Left lobe of liver (tissue), 2 donors: ENCODE measurements around the gene GLCE. TPM values are rescaled to one million over a fixed set of nuclear protein-coding genes. Genes with fewer than 3 reads are reported as not detected.
"Not testable (repeated sequence)": the region's sequence is repeated elsewhere in the genome, so short reads cannot be mapped to it uniquely, and the experiment has no call there.

ENCODE experiments used
- ATAC-seq: fragments of 200-7000 bp; cut with Tn5 transposase; one replicate; pipeline ENCODE4 v1.9.1; 2020; ENCODE audit warnings: mild to moderate bottlenecking, moderate library complexity
- DNase-seq: peaks from one replicate; pipeline ENCODE4 v3.0.0-alpha.2; 2020; ENCODE audit warnings: low spot score
- total RNA-seq: library from RNA; stranded (reverse); gene quantifications from one replicate; pipeline ENCODE4 v1.2.1, GENCODE V29; 2021
- donor health status: DM: no; HTN: no; CAD: no; lungs with moderate emphysema.
- donor health status: DM: no; HTN: yes; CAD: no.

Gene GLCE
- total RNA-seq, 1 donor from 2014 or later: 11.6 TPM

DNA sequence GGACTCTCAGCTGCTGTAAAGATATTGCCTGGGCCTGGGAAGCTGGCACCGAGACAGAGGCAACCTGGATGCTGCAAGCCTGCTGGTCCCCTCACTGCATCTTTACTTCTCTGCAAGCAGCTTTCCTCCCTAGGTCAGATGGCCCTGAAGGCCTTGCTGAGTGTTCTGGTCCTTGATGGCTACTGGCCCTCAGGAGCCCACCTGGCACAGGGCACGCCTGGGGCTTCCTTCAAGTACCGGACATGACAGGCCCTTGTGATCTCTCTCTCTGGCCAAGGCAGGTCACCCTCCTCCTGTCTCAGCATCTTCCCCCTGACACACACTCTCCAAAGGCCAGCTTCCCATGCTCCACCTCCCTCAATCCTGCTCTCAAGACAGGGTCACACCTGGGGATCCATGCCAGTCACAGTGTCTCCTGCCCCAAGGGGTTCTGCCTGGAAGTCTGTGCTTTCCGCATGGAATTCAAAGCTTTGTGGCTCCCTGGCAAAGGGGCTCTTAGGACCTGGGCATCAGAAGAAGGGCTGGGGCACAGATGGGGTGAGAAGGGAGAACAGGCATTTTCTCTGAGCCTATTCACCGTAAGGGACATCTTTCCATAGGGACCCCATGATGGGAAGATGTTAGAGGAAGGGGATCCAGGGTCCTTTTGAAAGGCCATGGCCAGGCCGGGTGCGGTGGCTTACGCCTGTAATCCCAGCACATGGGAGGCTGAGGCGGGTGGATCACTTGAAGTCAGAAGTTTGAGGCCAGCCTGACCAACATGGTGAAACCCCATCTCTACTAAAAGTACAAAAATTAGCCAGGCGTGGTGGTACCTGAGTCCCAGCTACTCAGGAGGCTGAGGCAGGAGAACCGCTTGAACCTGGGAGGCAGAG is 133.5 kb downstream of the GLCE start:
- no peak for ATAC-seq

DNA sequence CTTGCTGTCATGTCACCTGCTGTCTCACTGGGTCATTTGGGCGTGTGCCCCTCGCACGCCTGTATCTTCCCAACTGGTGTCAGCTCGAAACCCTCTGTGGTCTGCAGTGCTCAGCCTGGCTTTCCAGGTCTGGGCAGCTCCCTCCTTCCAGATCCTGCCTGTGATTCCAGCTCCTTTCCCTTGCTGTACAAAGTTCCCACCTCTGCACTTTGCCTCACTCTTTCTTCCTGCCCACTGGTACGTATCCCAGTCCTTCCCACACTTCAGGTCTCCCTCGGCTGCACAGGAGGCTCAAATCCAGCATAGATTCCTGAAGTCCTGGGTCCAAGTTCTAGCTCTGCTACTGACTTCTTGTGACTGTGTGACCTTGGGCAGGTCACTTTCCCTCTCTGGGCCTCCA is 136.2 kb downstream of the GLCE start:
- no peak for DNase-seq
- no peak for ATAC-seq

More for the DNA sequence above, 133.5 kb downstream of the GLCE start:
- DNase-seq: no peak

DNA sequence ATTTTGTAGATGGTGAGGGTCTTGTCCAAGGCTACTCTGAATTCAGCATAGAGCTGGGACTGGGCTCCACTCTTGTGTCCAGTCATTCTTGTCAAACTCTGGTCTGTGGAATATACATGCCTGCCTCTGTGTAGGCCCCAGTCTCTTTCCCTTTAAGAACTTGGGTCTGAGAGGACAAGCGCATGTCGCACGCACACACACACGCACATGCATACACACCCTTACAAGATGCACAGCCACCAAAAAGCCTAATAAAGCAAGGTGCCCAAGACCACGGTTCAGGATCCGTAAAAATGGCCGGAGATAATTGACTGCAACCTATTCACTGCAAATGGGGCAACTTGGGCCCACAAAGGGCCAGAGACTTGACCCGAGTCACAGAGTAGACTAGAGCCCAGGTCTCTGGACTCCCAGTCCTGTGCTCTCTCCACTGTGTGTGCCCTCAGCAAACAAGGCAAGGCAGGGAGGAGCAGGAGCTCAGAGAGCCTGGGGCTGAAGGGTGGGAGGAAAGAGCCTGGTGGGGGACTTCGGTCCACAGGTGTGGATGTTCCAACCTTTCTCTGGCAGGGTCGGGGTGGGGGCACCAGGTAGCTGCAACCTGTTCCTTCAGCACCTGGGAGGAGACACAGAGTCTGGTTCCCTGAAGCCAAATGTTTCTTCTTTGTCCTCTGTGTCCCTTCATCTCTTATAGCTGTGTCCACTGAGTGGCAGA is 137.4 kb downstream of the GLCE start:
- no peak for DNase-seq
- no peak for ATAC-seq

DNA sequence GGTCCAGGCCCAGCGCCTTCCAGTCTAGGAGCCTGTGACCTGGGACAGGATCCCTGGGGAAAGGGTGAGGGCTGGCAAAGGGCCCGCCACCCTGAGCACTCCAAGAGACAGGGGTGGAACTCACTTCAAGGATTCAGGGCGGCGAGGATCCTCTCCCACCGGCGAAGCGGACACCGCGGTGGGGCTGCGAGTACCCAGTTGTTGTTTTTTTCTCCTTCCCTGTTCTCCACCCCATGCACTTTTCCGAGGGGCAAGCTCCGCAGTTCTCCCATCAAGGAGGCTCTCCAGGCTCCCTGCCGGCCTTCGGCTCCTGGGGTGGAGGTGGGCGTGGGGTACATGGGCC is 137.9 kb downstream of the GLCE start:
- peak; percentile 17 for ATAC-seq

DNA sequence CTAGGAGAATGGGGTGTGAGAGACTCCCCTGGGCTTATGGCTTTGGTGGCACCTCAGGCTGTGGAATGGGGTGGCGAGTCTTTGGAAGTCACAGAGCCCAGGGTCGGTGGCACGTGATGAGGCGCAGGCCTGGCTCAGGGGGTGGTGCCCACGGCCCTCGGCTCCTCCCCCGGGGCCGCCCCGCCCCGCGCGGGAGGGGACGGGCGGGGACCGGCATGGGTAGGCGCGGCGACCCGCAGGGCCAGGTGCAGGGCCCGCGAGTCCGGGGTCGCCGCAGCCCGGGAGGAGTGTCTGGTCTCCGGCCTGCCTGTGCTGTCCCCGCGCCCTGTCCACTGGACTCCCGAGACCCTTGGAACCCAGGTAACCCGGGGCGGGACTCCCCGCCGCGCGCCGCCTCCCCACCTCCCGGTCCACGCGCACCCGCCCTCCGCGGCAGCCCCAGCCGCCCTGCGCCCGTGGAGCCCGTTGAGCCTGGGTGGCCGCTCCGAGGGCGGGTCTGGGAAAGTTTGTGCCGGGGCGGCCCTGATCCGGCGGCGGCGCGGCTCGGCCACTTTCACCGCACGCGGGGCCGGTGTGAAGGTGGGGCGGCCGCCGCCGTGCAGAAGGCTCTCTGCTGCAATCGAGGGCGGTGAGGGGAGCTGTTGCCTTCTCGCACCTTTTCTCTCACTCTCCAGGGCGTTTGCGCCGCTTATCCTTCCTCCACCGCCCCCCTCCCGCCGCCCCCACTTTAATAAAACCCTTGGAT is 138.4 kb downstream of the GLCE start, which contains the start of gene PAQR5:
Gene PAQR5, plus strand, starts transcription at position 216 of the 745 bp plus-strand sequence. CDS start 61,169 bp downstream, outside the sequence.
- DNase-seq (no peak), ATAC-seq (peak; percentile 85)

More for the DNA sequence above, 137.9 kb downstream of the GLCE start:
- DNase-seq: no peak

DNA sequence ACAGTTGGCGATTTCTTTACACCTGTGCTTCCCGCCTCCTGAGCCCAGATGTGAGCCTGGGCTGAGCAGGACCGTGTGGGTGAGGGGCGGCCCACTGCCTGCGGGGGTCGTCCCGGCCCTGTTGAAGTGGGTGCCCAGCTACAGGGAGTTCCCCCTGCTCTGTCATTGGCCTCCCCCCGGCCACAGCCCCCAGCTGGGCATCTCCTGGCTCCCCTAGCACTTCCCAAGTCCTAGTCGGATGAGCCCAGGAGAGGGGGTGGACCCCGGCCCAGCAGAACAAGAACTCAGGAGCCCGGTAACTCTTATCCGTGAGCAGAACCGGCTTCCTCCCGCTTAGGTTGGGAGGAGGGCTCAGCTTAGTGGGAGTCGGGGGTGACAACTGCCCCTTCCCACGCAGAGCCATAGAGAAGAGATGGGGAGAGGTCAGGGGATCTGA is 139.0 kb downstream of the GLCE start:
- no peak for ATAC-seq
- DNase-seq: no peak

DNA sequence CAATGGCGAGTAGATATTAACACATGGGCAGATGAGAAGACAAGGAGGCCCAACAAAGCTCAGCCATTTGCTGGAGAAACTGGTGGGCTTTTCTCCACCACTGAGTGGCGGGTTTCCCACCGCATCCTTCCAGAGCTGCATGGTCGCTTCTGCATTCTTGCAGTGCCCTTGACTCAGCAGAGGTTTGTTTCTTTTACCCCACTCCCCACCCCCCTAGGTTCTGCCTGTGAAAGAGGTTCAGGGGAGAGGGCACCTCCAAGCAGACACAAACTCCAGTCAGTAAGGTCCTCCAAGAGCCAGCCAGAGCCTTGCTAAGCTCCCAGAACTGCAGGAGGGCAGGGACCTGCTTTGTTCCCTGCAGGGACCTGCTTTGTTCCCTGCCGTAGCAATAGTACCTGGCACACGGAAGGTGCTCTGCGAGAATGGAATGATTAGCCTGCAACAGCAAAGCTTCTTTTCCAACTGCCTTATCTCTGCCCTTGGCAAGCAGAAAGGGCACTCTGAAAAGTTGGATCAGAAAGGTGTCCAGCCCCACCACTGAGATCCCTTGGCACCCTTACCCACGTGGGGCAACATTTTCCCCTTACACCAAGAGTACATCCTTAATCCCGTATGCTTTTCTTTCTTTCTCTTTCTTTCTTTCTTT is 139.6 kb downstream of the GLCE start:
- peak; percentile 6 for ATAC-seq
- DNase-seq: no peak

DNA sequence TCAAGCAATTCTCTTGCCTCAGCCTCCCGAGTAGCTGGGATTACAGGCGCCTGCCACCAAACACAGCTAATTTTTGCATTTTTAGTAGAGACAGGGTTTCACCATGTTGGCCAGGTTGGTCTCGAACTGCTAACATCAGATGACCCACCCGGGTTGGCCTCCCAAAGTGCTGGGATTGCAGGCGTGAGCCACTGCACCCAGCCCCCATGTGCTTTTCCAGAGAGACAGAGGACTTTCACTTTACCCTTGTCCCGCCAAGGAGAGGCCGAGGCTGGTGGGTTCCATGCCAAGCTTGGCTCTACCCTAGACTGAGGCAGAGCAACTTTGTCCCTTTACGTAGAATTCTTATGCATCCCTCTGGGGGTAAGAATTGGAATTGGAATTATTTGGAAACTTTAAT is 140.7 kb downstream of the GLCE start:
- not testable (repeated sequence) for DNase-seq, ATAC-seq

DNA sequence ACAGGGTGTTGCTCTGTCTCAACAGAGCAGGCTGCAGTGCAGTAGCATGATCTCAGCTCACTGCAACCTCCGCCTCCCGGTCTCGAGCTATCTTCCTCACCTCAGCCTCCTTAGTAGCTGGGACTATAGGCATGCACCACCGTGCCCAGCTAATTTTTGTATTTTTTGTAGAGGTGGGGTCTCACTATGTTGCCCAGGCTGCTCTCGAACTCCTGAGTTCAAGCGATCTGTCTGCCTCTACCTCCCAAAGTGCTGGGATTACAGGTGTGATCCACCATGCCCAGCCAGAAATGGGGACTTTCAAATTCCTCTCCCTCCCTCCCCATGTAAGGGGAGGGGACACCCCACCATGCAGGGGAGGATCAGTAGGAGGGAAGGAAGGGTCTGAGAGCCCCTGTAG is 141.7 kb downstream of the GLCE start:
- not testable (repeated sequence) for DNase-seq, ATAC-seq

DNA sequence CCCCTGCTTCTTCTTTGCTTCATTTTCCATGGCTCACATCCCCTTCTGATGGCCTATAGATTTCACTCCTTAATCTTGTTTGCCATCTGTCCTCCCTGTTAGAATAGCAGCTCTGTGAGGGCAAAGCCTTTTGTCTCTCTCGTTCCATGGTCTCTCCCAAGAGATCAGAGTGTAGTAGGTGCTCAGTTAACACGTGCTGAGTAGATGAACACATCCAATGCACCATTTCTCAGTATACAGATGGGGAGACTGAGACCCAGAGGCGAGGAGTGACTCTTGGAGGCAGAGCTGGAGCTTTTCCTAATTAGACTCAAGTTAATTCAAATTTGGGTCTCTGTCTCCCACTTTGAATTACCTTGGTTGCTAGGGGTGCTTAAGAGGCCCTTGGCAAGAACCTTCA is 142.5 kb downstream of the GLCE start:
- DNase-seq: no peak

DNA sequence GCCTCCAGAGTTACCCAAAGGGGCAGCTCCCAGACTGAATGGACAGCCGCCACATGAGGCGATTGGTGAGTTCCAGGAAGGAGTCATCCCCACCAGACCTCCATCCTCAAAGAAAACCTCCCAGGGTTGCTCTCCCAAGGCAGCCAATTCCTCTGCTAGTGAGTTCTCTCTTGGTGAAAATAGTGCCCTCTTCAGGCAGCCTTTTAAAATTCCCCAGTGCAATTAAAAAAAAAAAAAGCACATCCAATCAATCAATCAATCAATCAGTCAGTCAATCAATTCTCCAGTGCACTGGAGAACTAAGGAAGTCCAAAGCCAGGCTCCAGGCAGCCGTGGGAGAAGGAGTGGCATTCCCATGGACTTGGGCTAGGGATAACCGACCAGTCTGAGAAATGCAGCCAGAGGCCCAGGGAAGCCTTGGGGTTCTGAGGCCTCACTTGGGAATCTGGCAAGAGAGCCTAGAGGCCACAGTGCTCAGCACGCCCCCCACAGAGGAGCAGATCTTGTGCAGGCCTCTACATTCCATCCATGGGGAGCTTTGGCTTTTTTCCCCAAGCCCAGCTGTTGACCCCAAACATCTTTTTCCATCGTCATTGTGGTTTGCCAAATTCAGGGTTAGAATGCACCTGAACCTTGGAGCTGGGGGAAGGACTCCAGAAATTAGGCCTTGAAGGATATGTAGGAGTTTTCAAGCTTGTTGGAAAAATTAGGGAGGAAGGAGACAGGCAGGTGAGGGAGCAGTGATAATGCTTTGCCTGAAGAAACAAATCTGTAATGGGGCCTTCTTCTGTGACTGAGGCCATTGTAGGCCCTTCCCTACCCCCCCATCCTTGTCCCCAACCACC is 143.1 kb downstream of the GLCE start:
- ATAC-seq: no peak
- DNase-seq: no peak

More for the DNA sequence above, 142.5 kb downstream of the GLCE start:
- no peak for ATAC-seq

DNA sequence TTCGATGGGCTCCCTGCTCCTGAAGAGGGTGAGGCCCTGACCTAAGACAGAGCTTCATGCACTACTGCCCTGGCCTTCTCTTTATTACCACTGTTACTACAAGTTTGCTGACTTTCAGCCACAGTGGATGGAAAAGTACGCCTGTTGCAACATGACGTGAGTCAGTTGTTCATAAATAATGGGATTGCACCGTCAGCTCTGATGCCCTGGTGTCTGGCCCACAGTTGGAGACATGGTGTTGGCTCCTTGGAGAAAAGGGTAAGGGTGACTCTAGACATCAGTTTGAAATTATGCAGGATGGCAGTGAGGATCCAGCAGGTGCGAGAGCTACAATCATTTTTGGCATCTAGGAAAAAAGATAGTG is 143.7 kb downstream of the GLCE start:
- DNase-seq (no peak), ATAC-seq (no peak)

DNA sequence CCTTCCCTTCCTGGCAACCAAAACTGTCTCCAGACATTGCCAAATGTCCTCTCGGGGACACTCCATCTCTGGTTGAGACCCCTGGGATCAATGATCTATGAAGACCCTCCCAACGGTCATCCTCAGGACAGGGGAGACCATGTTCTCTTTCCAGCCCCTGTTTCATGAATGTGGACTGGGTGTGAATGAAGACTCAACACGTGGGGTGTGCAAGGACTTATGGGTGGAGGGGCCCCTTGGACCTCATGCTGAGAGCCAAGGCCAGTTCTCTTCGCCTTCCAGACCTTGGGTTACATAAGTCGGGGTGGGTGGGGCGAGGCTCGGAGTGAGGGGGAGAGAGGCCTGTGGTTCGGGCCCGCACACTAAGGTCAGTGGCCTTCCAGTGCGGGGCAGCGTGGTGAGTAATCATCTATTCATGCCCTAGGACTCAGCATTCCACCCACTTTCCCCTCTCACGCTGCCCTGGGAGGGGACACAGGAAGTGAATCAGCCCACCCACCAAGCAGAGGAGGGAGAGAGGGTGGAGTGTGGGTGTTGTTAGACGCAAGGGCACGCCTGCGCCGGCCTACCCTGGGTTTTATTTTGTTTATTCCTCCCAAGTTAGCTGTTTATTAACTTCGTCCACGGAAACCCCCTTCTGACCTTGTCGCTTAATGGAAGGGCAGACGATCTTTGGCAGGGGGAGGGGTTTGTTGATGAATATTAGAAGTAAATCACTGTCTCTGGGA is 144.9 kb downstream of the GLCE start:
- ATAC-seq (peak; percentile 37), DNase-seq (no peak)

DNA sequence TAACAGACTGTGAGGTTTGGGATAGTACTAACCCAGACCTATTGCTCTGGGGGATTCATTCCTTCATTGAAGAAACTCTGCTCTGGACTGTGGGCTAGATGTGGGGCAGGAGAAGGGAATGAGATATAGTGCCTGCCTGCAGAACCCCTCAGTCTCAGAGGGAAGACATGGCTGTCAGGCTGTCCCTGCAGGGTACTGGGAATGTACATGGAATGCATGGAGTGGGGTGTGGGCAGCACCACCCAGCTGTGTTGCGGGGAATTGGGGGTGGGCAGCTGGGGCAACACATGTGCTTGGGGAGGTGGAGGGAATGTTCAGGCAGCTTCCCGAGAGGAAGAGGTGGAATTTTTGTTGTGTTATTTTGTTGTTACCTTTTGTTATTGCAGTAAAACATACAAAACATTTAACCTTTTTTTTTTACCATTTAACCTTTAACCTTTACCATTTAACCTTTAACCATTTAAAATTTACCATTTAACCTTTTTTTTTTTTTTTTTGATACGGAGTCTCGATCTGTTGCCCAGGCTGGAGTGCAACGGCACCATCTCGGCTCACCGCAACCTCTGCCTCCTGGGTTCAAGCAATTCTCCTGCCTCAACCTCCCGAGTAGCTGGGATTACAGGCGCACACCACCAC is 145.6 kb downstream of the GLCE start:
- ATAC-seq (no peak), DNase-seq (no peak)

DNA sequence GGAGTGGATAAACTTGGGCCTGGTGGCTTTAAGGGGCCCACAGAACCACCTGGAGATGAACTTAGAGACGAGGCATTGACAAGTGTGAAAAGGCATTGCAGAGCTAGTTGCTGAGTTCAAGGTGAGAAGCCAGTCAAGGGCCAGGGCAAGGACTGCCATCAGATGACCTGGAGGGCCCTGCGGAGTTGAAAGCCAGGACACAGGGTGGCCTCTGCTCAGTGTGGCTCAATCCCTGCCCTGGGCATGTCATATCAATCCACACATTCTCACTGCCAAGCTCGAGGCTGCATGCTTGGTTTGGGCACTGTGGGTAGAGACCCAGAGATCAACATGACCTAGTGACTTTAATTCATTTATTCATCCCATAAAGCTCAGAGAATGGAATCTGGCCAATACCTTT is 147.5 kb downstream of the GLCE start:
- DNase-seq: no peak
- ATAC-seq: no peak

DNA sequence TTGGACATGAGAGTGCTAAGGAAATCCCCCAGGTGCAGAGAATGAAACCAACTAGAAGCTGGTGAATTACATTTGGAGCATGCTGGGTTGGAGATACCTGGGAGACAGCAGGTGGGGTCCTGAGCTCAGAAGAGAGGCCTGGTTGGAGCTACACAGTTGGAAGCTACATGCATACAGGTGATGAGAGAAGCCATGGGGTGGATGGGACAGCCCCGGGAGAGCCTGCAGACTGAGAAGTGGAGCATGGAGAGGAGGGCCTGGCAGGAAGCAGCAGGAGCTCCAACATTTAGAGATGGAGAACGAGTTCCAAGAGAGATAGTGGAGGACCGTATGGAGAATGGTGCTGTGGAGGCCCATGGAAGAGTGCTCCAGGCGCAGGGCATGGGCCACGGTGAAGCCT is 148.5 kb downstream of the GLCE start:
- DNase-seq (no peak), ATAC-seq (no peak)

DNA sequence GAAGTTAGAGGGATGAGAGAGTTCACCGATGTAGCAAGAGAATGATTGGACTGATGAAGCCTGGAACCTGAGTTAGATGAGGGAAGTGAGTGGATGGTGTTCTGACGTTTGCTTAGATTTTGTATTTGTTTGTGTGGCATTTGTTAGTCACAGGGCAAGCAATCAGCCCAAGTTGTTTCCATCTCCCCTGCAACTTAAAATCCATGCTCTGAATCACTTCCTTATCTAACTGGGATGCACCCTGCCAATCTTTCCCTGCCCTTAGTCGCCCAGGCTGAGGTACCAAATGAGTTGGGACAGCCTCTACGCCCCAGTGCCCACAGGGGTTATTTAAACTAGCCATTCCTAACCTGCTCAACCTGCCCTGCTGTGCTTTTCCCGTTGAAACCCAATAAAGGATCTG is 150.9 kb downstream of the GLCE start:
- DNase-seq (no peak), ATAC-seq (no peak)

DNA sequence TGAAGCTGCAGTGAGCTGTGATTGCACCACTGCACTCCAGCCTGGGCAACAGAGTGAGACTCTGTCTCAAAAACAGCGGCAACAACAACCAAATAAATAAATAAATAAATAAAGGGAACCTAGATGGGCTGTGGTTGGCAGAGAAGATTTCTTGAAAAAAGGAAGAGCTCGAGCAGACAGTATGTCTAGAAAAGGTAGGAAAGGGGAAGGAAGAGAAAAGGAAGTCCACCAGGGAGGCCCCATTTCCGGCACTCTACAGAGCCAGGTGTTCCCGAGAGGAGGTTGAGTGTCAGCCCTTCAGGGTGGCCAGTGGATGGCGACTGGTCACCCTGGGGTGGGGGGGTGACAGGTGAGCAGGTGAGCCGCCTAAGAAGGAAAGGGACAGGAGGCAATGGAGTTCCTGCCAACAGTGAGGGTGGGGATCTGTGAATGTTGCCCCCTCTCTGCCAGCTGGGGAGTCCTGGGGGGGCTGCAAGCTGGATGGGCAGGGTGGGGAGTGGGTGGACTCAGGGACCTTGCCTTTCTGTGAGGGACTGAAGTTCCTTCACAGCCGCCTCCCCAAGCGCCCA is 153.1 kb downstream of the GLCE start:
- DNase-seq (no peak), ATAC-seq (no peak)
